GM18508 (cell line): Measurements from ENCODE around the gene SLC12A7.
"Not testable (repeated sequence)": the region's sequence is repeated elsewhere in the genome, so short reads cannot be mapped to it uniquely, and the experiment has no call there.

Experiments
- ATAC-seq: cut with Tn5 transposase; IDR thresholded peaks from one replicate; pipeline ENCODE4 v1.9.1; 2021; ENCODE audit warnings: moderate number of reproducible peaks; ENCODE audit not compliant: insufficient read depth, unreplicated experiment

Gene SLC12A7

DNA sequence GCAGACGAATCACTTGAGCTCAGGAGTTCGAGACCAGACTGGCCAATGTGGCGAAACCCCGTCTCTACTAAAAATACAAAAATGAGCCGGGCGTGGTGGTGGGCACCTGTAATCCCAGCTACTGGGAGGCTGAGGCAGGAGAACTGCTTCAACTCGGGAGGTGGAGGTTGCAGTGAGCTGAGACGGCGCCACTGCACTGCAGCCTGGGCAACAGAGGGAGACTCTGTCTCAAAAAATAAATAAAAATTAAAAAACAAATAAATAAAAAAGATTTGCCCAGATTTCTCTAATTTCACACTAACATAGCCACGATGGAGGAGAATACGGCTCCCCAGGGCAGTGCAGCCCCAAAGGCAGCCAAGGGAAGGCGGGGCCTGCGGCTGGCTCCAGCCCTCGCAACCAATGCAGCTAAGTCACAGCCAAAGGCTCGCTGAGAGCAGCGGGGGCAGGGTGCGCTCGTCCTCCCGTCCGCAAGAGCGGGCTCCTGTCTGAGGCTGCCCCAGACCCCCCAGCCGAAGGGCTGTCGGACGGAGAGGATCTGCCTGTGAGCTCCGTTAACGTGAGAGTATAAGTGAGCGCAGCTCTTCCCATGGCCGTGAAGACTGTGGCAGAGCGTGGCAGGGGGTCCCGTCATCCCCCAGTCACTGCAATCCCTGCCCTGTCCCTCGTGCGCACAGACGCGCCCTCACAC is 43.5 kb downstream of the SLC12A7 start:
- no peak for ATAC-seq

DNA sequence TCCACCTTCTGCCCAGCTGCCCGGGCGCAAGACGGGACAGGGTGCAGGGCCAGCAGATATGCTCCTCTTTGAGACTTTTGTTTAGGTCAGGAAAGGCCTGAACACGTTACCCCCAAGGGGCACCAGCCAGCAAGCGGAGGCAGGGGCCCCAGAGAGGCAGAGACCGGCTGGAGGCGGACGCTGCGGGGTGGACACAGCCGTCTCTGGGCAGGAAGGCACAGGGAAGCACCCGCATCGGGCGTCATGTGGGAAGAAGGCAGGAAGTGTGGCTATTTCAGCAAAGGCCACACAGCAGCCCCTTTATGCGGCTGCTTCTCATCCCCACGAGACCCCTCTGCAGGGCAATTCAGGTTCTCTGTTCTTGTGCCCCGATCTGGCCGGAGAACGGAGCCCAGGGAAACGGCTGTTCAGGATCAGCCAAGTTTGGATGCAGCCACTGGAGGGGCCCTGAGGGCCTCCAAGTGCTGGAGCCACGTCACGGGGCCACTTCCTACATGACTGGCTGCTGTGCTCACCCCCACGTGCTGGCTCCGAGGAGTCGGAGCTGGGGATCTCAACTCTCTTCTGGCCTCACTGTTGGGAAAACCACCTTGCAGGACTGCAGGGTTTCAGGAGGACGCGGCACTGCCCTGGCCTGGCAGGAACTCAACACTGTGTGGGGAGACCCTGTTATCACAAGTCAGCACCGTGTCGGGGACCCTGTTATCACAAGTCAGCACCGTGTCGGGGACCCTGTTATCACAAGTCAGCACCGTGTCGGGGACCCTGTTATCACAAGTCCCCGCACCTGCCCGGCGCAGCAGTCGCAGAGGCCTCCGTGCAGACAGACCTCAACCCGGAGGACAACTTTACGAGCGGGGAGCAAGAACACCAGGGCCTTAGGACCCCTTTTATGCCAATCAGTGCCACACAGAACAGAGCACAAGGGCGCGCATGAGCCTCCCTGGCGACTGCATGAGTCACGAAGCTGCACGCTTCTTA is 44.4 kb downstream of the SLC12A7 start:
- ATAC-seq = no peak

DNA sequence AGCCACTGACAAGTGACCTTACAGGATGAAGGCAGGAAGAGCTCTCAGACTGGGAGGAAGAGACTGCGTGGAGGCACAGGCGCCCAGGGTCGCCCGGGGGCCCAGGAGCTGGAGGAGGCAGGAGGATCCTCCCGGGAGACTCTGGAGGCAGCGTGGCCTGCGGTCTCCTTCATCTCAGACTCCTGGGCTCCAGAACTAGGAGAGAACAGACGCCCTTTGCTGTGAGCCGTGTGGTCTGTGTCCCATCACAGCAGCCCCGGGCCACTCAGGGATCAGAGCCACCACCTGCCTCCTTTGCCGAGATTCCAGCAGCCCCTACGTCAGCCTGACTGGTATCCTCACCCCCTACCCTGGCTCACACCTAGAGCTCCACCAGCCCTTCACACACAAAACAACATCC is 45.2 kb downstream of the SLC12A7 start:
- no peak for ATAC-seq

DNA sequence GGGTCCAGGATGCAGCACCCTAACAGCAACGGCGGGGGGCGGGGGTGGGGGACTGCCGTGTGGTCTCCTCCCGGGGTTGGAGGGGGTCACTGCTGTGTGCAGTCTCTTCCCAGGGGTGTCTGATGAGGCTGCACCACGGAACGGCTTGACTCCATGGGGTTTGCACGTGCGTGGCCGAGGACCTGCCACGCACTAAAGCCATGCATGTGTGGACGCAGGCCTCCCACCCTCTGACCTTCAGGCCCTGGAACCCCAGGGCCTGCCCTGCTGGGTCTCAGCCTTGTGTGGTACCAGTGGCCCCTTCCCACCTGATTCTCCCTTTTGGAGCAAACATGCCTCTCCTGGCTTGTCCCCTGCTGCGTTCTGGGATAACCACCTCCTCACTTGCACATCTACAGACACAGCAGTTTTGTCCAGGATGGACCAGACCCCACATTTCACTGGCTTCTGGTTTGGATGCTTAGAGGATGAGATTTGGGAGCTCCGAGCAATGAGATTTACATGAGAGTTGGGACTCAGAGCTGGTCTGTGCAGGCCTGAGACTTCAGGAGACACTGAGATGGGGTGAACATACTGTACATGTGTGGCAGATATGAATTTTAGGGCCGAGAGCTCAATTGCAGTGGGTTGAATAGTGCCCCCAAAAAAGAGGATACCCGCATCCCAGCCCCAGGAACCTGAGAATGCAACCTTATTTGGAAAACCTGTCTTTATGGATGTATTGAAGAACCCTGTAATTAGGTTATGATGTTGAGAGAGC is 45.8 kb downstream of the SLC12A7 start:
- no peak for ATAC-seq

- no peak for ATAC-seq
Measured at GRCh38 chr5:1065143-1065750, 46.6 kb downstream of the SLC12A7 start.

DNA sequence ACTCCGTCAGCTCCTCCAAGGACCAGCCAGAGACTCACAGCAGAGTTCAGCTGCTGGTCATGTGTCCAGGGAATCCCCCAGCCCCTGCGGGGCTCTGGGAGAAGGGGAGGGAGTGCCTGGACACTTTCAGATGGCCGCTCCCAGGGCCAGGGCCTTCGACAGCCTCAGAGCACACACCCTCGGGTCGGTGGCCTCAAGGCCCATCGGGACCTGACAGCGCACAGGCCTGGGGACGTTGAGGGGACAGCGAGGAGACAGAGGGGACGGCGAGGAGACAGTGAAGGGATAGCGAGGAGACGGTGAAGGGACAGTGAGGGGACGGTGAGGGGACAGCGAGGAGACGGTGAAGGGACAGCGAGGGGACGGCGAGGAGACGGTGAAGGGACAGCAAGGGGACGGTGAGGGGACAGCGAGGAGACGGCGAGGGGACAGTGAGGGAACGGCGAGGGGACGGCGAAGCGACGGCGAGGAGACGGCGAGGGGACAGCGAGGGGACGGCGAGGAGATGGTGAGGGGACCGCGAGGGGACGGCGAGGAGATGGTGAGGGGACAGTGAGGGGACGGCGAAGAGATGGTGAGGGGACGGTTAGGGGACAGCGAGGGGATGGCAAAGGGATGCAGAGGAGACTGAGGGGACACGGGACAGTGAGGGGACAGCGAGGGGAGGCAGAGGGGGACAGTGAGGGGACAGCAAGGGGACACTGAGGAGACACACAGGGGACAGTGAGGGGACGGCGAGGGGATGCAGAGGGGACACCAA is 47.3 kb downstream of the SLC12A7 start:
- no peak for ATAC-seq

GRCh38 chr5:1063661-1064382 is 48.0 kb downstream of the SLC12A7 start:
- ATAC-seq = no peak

DNA sequence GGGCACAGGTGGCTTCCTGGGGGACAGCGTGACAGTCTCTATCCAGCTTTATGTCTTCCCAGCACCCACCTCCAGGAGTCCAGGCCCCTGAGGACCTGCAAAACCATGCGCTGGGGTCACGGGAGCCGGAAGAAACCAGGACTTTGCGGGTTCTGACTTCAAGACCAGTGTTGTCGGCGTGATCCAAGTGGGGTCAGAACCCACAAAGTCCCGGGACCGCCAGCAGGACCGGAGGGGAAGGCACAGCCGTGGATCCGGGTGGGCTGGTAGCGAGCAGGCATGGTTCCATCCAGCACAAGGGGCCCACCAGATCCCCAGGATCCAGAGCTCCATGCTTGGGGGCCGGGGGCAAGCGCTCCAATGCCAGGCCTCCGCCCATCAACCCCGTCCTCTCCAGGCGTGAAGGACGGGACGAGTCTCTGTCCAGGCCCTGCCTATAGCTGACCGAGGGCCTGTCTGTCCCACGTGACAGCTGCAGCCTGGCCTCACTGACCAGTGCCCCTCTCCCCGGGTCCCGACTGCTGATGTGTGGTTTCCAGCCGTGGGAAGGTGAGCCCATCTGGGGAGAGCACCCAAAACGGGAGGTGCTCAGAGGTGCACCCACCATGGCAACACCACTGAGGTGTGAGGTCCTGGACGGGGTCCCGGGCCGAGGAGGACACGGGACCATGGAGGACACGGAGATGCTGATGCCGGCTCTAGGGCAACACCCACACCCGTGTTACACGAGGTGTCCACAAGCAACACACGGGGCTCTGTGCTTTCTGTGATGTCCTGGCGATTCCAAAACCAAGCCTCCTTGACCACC is 48.9 kb downstream of the SLC12A7 start:
- ATAC-seq = no peak

DNA sequence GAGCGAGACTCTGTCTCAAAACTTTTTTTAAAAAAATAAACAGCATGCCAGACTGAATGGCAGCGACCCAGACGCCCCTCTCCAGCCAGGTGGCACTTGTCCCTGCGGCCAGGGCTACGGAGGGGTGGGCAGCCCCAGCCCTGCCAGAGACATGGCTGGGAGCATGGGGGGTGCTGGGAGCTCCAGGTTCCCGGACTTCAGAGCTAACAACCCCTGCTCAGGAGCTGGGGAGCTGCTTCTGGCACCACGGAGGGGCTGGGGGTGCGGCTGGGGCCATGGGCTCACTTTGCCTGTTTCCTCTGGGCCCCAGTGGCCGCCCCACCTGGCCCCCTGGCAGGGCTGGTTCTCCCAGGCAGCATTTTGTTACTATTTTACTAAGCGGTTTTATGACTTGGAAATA is 49.9 kb downstream of the SLC12A7 start:
- no peak for ATAC-seq

- ATAC-seq = not testable (repeated sequence)
Measured at GRCh38 chr5:1061292-1061691, 50.6 kb downstream of the SLC12A7 start.

DNA sequence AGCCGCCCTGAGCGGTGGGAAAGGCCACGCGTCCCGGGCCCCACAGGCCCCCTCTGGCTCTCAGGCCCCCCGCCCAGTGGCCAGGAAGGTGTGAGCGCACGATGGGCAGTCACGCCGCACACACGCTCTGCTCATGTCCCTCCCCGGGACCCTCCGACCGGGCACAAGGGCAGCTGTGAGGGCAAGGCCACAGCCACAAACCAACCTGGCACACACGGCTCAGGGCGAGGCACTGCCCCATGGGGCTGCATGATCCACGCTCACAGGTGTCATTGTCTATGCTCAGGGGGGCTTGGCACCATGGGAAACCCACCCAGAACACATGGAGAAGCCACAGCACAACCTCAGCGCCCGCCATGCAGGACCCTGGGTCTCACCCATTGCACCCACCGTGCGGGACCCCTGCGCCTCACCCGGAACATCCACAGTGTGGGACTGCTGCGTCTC is 51.3 kb downstream of the SLC12A7 start:
- no peak for ATAC-seq

DNA sequence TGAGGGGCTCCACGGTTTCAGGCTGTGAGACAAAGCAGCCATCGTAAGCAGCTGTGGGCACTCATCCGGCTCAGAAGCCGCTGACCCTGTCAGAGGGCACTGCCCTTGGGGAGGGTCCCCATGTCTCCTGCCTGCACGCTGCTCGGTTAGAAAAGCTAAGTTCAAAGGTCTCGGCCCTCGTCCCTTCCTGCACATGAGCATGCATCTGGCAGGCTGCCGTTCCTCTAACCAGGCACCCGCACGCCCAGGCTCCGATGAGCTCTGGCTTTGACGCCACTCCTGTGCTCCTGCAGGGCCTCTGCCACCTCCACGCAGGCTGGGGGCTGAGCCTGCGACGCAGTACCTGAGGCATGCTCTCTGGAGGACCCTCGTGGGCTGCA is 52.0 kb downstream of the SLC12A7 start:
- ATAC-seq = no peak

DNA sequence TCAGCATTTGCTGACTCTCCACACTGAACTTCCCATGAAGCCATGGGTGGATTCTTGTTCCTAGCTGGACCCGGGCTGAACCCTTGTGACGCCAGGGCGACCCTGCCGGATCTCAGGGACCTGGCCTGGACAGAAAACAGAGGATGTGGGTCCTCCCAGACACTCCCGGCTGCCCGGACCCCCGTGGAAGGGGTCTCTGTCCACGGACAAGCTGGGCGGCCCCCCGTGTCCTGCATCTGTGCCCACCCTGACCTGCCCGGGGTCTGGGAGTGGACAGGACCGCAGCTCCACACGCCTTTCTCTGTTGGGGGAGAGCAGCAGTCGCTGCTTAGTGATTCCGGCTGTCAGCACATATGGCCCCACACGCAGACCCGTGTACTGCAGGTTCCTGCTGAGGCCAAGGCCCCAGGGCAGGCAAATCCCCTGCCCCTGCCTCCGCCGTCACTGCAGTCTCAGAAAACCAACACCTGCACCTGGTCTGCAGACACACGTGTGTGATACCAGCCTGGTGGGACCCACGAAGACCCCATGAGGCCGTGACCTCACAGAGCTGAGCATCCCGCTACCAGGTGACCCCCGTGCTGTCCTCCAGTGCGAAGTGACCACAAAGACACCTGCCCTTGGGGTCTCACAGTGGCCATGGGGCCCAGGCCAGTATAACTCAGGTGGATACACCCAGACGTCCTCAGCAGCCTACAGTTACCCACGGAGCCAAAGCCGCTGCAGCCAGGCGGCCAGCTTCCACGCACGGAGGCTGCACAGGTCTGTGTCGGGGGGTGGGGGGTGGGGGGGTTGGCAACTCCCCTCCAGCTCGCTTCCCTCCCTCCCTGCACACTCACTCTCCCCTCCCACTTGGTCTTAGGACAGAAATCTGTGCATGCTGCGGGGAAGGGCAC is 52.6 kb downstream of the SLC12A7 start:
- no peak for ATAC-seq

- ATAC-seq = no peak
Measured at GRCh38 chr5:1058083-1058945, 53.5 kb downstream of the SLC12A7 start.

GRCh38 chr5:1057485-1058082 is 54.3 kb downstream of the SLC12A7 start:
- ATAC-seq = no peak
